H9 (cell line): ENCODE results near the gene THOC5. TPM values are rescaled to one million over a fixed set of nuclear protein-coding genes. Genes with fewer than 3 reads are reported as not detected.

Experiments
- DNase-seq: peaks from one replicate; pipeline ENCODE4 v3.0.0-alpha.2; 2017
- H2AFZ ChIP-seq: one replicate; pipeline ENCODE4 v1.6.1; 2013; ENCODE audit warnings: mild to moderate bottlenecking, low read length, control low read depth, moderate library complexity
- H2AK5ac ChIP-seq: 2 replicates; pipeline ENCODE4 v1.6.1; 2013; ENCODE audit warnings: low read length, control low read depth, mixed read lengths; ENCODE audit not compliant: insufficient read length
- H2BK120ac ChIP-seq: one replicate; pipeline ENCODE4 v1.6.1; 2013; ENCODE audit warnings: low read depth, mild to moderate bottlenecking, low read length, control low read depth, inconsistent platforms; ENCODE audit not compliant: poor library complexity, severe bottlenecking
- H2BK12ac ChIP-seq: 2 replicates; pipeline ENCODE4 v1.6.1; 2013; ENCODE audit warnings: low read length, control low read depth, mixed read lengths, low read depth; ENCODE audit not compliant: insufficient read length
- H2BK15ac ChIP-seq: 2 replicates; pipeline ENCODE4 v1.6.1; 2013; ENCODE audit warnings: low read depth, low read length, control low read depth
- H2BK20ac ChIP-seq: one replicate; pipeline ENCODE4 v1.6.1; 2013; ENCODE audit warnings: low read depth, mild to moderate bottlenecking, low read length, control low read depth, inconsistent platforms; ENCODE audit not compliant: poor library complexity, severe bottlenecking
- H2BK5ac ChIP-seq: 2 replicates; pipeline ENCODE4 v1.6.1; 2013; ENCODE audit warnings: low read length, control low read depth, mixed read lengths; ENCODE audit not compliant: insufficient read length
- H3K14ac ChIP-seq: 2 replicates; pipeline ENCODE4 v1.6.1; 2013; ENCODE audit warnings: low read length, control low read depth; ENCODE audit not compliant: insufficient read depth
- H3K18ac ChIP-seq: 2 replicates; pipeline ENCODE4 v1.6.1; 2013; ENCODE audit warnings: low read depth, mild to moderate bottlenecking, mixed read lengths, low read length, control low read depth; ENCODE audit not compliant: insufficient read length
- H3K23ac ChIP-seq: 2 replicates; pipeline ENCODE4 v1.6.1; 2013; ENCODE audit warnings: low read length, control low read depth, mixed read lengths, low read depth; ENCODE audit not compliant: insufficient read length
- H3K23me2 ChIP-seq: 2 replicates; pipeline ENCODE4 v1.6.1; 2013; ENCODE audit warnings: low read depth, mild to moderate bottlenecking, mixed read lengths, low read length, control low read depth; ENCODE audit not compliant: insufficient read length, poor library complexity, severe bottlenecking
- H3K27ac ChIP-seq: 2 replicates; pipeline ENCODE4 v1.5.1; 2013; ENCODE audit warnings: low read length, control low read depth, mixed read lengths, low read depth; ENCODE audit not compliant: insufficient read length
- H3K27me3 ChIP-seq: 2 replicates; pipeline ENCODE4 v1.6.1; 2013; ENCODE audit warnings: low read length, control low read depth, inconsistent platforms; ENCODE audit not compliant: insufficient read depth
- H3K4ac ChIP-seq: 2 replicates; pipeline ENCODE4 v1.6.1; 2013; ENCODE audit warnings: low read depth, mild to moderate bottlenecking, control low read depth, inconsistent platforms, low read length, moderate library complexity
- H3K4me1 ChIP-seq: 2 replicates; pipeline ENCODE4 v1.6.1; 2013; ENCODE audit warnings: low read length, control low read depth, inconsistent platforms; ENCODE audit not compliant: insufficient read depth
- H3K4me2 ChIP-seq: 2 replicates; pipeline ENCODE4 v1.6.1; 2013; ENCODE audit warnings: low read length, control low read depth, mixed read lengths; ENCODE audit not compliant: insufficient read length, insufficient read depth
- H3K56ac ChIP-seq: 2 replicates; pipeline ENCODE4 v1.6.1; 2013; ENCODE audit warnings: low read depth, mild to moderate bottlenecking, mixed read lengths, low read length, control low read depth; ENCODE audit not compliant: insufficient read length
- H3K79me1 ChIP-seq: 2 replicates; pipeline ENCODE4 v1.6.1; 2013; ENCODE audit warnings: low read depth, mild to moderate bottlenecking, moderate library complexity, low read length, control low read depth, inconsistent platforms; ENCODE audit not compliant: insufficient read depth, poor library complexity, severe bottlenecking
- H3K79me2 ChIP-seq: 2 replicates; pipeline ENCODE4 v1.6.1; 2013; ENCODE audit warnings: low read length, control low read depth, inconsistent platforms; ENCODE audit not compliant: insufficient read depth
- H3K9ac ChIP-seq: 2 replicates; pipeline ENCODE4 v1.6.1; 2013; ENCODE audit warnings: low read length, control low read depth, mixed read lengths; ENCODE audit not compliant: insufficient read length; ENCODE audit errors: extremely low read depth
- H3K9me3 ChIP-seq: one replicate; pipeline ENCODE4 v1.6.1; 2013; ENCODE audit warnings: low read depth, low read length, inconsistent platforms; ENCODE audit not compliant: control insufficient read depth
- H3T11ph ChIP-seq: one replicate; pipeline ENCODE4 v1.6.1; 2013; ENCODE audit warnings: mild to moderate bottlenecking, low read length, control low read depth, inconsistent platforms
- H4K20me1 ChIP-seq: one replicate; pipeline ENCODE4 v1.6.1; 2013; ENCODE audit not compliant: control insufficient read depth, insufficient read length, insufficient read depth
- H4K5ac ChIP-seq: 2 replicates; pipeline ENCODE4 v1.6.1; 2013; ENCODE audit warnings: low read depth, mild to moderate bottlenecking, mixed read lengths, low read length, control low read depth; ENCODE audit not compliant: insufficient read length
- H4K8ac ChIP-seq: replicated peaks from 2 replicates; pipeline ENCODE4 v1.6.1; 2013; ENCODE audit warnings: low read length, control low read depth, mixed read lengths, low read depth; ENCODE audit not compliant: insufficient read length
- H4K91ac ChIP-seq: 2 replicates; pipeline ENCODE4 v1.6.1; 2013; ENCODE audit warnings: low read depth, mild to moderate bottlenecking, moderate library complexity, mixed read lengths, low read length, control low read depth; ENCODE audit not compliant: insufficient read length
- H3K27ac Mint-ChIP-seq, 3 experiments: 2 replicates in 2 of 3; 3 replicates in 1 of 3; pipeline ENCODE4 v1.8.0; 2020 to 2021; ENCODE audit warnings: mixed read lengths in 3 of 3, mild to moderate bottlenecking in 1 of 3, moderate library complexity in 1 of 3
- H3K27me3 Mint-ChIP-seq: 2 replicates; pipeline ENCODE4 v1.8.0; 2021; ENCODE audit warnings: low read depth, mild to moderate bottlenecking, moderate library complexity, mixed read lengths
- H3K36me3 Mint-ChIP-seq, 3 experiments: 2 replicates in 2 of 3; 3 replicates in 1 of 3; pipeline ENCODE4 v1.8.0; 2020 to 2021; ENCODE audit warnings: low read depth in 3 of 3, mixed read lengths in 3 of 3; ENCODE audit not compliant: insufficient read depth in 1 of 3
- H3K4me1 Mint-ChIP-seq, 2 experiments: 2 replicates each; pipeline ENCODE4 v1.8.0; 2020; ENCODE audit warnings: mixed read lengths in 2 of 2
- H3K4me3 Mint-ChIP-seq, 2 experiments: 2 replicates in 1 of 2; 3 replicates in 1 of 2; pipeline ENCODE4 v1.8.0; 2020 to 2021; ENCODE audit warnings: mild to moderate bottlenecking in 2 of 2, mixed read lengths in 2 of 2, moderate library complexity in 1 of 2
- H3K9me3 Mint-ChIP-seq, 2 experiments: 2 replicates in 1 of 2; 3 replicates in 1 of 2; pipeline ENCODE4 v1.8.0; 2020; ENCODE audit warnings: mild to moderate bottlenecking in 2 of 2, mixed read lengths in 2 of 2, moderate library complexity in 1 of 2
- CTCF ChIP-seq: fragments of 200-600 bp; sonication (generic); conservative IDR thresholded peaks from 3 replicates; pipeline ENCODE4 v1.8.0; 2021; ENCODE audit warnings: antibody characterized with exemption, mild to moderate bottlenecking
- WGBS: extraction: QIAGEN DNeasy Blood & Tissue Kit; methylation state at CpG from one replicate; pipeline ENCODE4 v1.1.7; 2013; ENCODE audit warnings: missing lambda C conversion rate, low lambda C conversion rate, mixed read lengths; ENCODE audit not compliant: insufficient read length; ENCODE audit errors: extremely low coverage; 5-methylcytosine and 5-hydroxymethylcytosine counted together
- total RNA-seq: library from RNA; stranded (reverse); gene quantifications from 2 replicates; pipeline ENCODE4 v1.2.1, GENCODE V29; 2021

The THOC5 gene
- total RNA-seq, 1 experiment from 2014 or later = 71.8 TPM

- no peak overlapping the region for H3K27ac Mint-ChIP-seq
- Histone ChIP-seq H3K9ac (no peak overlapping the region), H4K91ac (no peak overlapping the region), H3K14ac (no peak overlapping the region), H3K56ac (no peak overlapping the region), H4K20me1 (no peaks in the 10 kb centered on the region), H2BK5ac (no peak overlapping the region), H3K18ac (no peak overlapping the region), H3K79me2 (no peaks in the 10 kb centered on the region), H3K23ac (no peak overlapping the region), H2AFZ (no peak overlapping the region), H3K27ac (no peak overlapping the region), H3K27me3 (peaks cover 27% of the 10 kb centered on the region), H3K4ac (no peak overlapping the region), H2BK20ac (no peak overlapping the region), H2BK12ac (no peak overlapping the region), H3K23me2 (peaks cover 10% of the 10 kb centered on the region), H3T11ph (no peak overlapping the region), H2BK15ac (no peak overlapping the region), H4K5ac (no peak overlapping the region), H2AK5ac (no peak overlapping the region), H4K8ac (no peak overlapping the region), H3K4me1 (peaks cover 6% of the 10 kb centered on the region), H2BK120ac (no peak overlapping the region), H3K9me3 (no peaks in the 10 kb centered on the region), H3K79me1 (no peaks in the 10 kb centered on the region), H3K4me2 (peak overlapping the region; percentile 25)
- no peaks in the 10 kb centered on the region; a peak in 1 of 7 replicates for H3K36me3 Mint-ChIP-seq
- no peak for TF ChIP-seq CTCF
- DNase-seq = no peak
- peak overlapping the region; percentile 29 to 79 for H3K4me3 Mint-ChIP-seq
- peaks cover 8 to 9% of the 10 kb centered on the region in 2 experiments for H3K9me3 Mint-ChIP-seq
- H3K4me1 Mint-ChIP-seq = peaks cover 38 to 43% of the 10 kb centered on the region in 2 experiments
- no CpG with 5 or more reads among the region's 4 CpGs for WGBS
- peaks cover 96% of the 10 kb centered on the region for H3K27me3 Mint-ChIP-seq
Measured at GRCh38 chr22:29477723-29478318, 75.7 kb downstream of the THOC5 start.
